GM10266 (cell line): ENCODE results near the gene CTDSP1.

Experiments used
- DNase-seq: peaks from one replicate; pipeline ENCODE4 v3.0.0; 2012; ENCODE audit errors: extremely low spot score
- TF ChIP-seq, protein P1 (sequence below): IDR thresholded peaks from 2 replicates; pipeline ENCODE4 v1.5.1; 2012; ENCODE audit warnings: mild to moderate bottlenecking, low read depth; ENCODE audit not compliant: control insufficient read depth, insufficient read depth; ENCODE audit errors: missing control alignments

The CTDSP1 gene

DNA sequence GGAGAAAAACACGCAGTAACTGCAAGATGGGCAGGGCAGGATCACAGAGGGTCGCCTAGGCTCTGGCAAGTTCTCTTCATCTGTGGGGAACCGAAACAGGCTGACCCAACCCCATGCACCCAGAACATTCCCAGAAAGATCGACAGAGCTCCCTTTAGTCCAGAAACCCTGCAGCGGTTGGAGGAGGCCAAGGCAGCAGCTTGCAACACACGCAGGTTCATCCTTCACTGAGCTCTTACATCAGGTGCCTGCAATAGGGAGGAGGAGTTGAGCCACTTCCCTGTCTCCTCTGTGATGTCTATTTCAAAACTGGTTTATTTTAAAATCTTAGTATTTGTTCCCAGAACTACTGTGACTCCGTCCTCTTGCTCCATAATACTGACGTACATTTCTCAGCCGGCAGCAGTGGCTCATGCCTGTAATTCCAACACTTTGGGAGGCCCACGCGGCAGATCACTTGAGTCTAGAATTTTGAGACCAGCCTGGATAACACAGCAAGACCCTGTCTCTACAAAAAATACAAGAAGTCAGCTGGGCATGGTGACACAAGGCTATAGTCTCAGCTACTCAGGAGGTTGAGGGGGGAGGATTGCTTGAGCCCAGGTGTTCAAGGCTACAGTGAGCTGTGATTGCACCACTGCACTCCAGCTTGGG lies 29.1 kb upstream of the CTDSP1 start:
- no peak for DNase-seq
- TF ChIP-seq, protein P1, sequence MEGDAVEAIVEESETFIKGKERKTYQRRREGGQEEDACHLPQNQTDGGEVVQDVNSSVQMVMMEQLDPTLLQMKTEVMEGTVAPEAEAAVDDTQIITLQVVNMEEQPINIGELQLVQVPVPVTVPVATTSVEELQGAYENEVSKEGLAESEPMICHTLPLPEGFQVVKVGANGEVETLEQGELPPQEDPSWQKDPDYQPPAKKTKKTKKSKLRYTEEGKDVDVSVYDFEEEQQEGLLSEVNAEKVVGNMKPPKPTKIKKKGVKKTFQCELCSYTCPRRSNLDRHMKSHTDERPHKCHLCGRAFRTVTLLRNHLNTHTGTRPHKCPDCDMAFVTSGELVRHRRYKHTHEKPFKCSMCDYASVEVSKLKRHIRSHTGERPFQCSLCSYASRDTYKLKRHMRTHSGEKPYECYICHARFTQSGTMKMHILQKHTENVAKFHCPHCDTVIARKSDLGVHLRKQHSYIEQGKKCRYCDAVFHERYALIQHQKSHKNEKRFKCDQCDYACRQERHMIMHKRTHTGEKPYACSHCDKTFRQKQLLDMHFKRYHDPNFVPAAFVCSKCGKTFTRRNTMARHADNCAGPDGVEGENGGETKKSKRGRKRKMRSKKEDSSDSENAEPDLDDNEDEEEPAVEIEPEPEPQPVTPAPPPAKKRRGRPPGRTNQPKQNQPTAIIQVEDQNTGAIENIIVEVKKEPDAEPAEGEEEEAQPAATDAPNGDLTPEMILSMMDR = no peak

DNA sequence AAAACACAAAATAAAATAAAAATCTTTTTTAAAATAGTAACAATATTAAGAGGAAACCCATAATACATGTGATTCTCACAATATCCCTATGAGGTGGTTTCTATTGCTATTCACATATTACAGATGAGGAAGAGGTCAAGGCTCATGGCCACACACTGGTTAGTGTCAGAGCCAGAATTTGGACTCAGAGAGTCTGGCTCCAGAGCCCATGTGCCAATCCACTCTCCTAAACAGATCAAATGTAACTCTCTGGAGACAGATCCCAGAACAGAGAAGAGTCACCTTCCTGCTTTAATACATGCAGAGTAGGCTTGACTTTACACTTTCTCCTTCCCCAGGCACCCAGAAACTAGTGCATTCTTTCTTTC lies 27.7 kb upstream of the CTDSP1 start:
- TF ChIP-seq, protein P1 = no peak
- DNase-seq = no peak

GRCh38 chr2:218374795-218375194 lies 24.9 kb upstream of the CTDSP1 start:
- DNase-seq = no peak
- TF ChIP-seq, protein P1 = no peak

- DNase-seq = no peak
Observed at GRCh38 chr2:218375212-218375611, 24.5 kb upstream of the CTDSP1 start.

DNA sequence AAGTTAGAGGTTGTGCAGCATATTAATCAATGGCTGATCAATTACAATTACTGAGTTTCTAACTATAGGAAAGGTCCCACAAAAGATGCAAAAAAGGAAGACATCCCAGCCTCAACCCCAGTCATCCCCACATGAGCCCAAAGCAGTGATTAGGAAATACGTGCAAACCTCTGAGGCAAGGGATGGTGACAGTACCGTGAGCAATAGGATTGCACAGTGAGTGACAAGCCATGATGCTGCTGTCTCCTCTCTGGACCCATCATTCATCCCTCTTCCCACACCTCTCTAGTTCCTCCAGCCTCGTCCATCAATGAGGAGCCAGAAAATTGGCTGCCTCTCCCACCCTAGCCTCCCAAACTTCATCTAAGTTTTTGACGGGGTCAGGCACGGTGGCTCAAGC lies 21.6 kb upstream of the CTDSP1 start:
- no peak for DNase-seq
- TF ChIP-seq, protein P1 = no peak

More at GRCh38 chr2:218375212-218375611, 24.5 kb upstream of the CTDSP1 start:
- TF ChIP-seq, protein P1 = no peak

DNA sequence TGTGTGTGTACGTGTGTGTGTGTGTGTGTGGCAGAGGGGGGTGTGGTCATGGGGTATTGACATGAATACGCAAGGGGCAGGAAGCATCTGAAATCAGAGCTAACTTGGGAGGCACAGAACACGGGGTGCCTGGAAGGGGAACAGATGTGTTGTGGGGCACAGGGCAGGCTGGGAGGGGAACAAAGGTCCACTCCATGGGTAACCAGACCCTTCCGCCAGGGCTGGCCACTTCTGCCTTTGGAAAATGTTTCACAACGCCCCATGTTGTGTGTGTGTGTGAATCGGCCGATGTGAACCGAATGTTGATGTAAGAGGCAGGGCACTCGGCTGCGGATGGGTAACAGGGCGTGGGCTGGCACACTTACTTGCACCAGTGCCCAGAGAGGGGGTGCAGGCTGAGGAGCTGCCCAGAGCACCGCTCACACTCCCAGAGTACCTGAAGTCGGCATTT lies 17.7 kb upstream of the CTDSP1 start, which contains the start of gene SLC11A1:
Gene SLC11A1, plus strand, starts transcription at position 358 of the 451 bp plus-strand sequence. CDS start 96 bp downstream, outside the sequence.
- TF ChIP-seq, protein P1 = no peak
- DNase-seq = no peak

- TF ChIP-seq, protein P1 = no peak
- no peak for DNase-seq
Observed at GRCh38 chr2:218382785-218383184, 16.9 kb upstream of the CTDSP1 start.
